Stimulated activated memory B cell treated with anti-CD40 and anti-IgM and Interleukin-4, amounts not matched to agents 10 μg/mL and 1 μg/mL and 100 μg/mL, for 72 hours (primary cell): Measurements from ENCODE around the gene PPP1R12A.
A peak's percentile ranks its signal among the peaks of the same experiment; 100 is the strongest.
"Not testable (repeated sequence)": the region's sequence is repeated elsewhere in the genome, so short reads cannot be mapped to it uniquely, and the experiment has no call there.

Experiments
- ATAC-seq: fragments of 150-1000 bp; cut with Tn5 transposase; 2 replicates; pipeline ENCODE4 v1.10.0; 2021
- H3K27ac Mint-ChIP-seq: one replicate; pipeline ENCODE4 v1.8.0; 2022; ENCODE audit warnings: mild to moderate bottlenecking, mixed read lengths
- H3K27me3 Mint-ChIP-seq: one replicate; pipeline ENCODE4 v1.8.0; 2022; ENCODE audit warnings: mixed read lengths
- H3K36me3 Mint-ChIP-seq: one replicate; pipeline ENCODE4 v1.8.0; 2022; ENCODE audit warnings: mixed read lengths
- H3K4me1 Mint-ChIP-seq: one replicate; pipeline ENCODE4 v1.8.0; 2022; ENCODE audit warnings: mixed read lengths
- H3K4me3 Mint-ChIP-seq: one replicate; pipeline ENCODE4 v1.8.0; 2022; ENCODE audit warnings: mild to moderate bottlenecking, moderate library complexity, mixed read lengths
- H3K9me3 Mint-ChIP-seq: one replicate; pipeline ENCODE4 v1.8.0; 2022; ENCODE audit warnings: mixed read lengths

Gene PPP1R12A

DNA sequence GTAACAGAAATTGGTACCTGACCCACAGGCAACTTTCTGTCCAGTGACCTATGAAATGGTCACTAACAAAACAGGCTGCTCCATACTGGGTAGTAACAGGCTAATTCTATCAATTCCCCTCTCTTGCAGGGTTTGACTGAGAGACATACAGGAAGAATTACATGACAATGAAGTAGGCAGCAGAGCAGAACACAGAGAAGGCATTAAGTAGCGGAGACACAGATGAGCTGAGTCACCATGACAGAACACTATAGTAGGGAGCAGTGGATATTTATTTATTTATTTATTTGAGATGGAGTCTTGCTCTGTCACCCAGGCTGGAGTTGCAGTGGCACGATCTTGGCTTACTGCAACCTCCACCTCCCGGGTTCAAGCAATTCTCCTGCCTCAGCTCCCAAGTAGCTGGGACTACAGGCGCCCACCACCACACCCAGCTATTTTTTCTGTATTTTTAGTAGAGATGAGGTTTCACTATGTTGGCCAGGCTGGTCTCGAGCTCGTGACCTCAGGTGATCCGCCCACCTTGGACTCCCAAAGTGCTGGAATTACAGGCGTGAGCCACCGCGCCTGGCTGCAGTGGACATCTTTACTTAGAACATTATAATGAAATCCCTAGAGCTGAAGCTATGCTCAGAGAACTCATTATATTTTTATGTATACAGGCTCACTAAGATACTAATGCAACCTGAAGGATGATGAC lies 150.4 kb downstream of the PPP1R12A start:
- not testable (repeated sequence) for H3K9me3 Mint-ChIP-seq, ATAC-seq, H3K4me3 Mint-ChIP-seq, H3K27ac Mint-ChIP-seq, H3K4me1 Mint-ChIP-seq, H3K27me3 Mint-ChIP-seq
- H3K36me3 Mint-ChIP-seq, result peaks cover 44% of the 10 kb centered on the region

DNA sequence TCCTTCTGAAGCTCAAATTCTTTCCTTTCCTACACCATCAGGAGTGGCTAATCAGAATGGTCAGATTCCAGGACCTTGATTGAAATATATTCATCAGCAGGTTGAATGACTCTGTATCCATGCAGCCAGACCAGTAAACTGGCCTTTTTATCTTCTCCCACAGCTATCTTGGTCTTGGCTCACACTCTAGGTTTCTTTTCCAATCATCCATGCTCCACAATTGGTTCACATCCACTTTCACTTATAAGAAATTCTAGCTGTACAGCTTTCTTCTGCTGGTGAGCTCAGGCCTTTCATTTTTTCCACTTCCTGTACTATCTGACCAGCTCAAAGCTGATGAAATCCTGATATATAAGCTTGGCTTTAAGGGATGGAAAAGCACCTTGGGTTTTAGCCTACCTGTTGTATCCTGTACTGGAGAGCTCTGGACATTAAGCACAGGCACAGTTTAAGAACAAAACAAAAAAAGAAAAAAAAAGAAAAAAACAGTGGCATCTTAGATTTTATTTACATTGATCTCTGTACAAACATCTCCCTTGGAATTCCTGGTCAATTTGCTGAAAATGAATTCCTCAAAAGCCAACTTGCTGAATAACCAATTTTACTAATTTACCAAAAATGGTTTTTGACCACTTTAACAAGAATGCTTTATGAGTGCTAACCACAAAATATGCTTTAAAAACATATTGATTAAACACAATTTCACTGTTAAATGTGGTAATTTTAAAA lies 152.6 kb downstream of the PPP1R12A start:
- ATAC-seq, result no peak

DNA sequence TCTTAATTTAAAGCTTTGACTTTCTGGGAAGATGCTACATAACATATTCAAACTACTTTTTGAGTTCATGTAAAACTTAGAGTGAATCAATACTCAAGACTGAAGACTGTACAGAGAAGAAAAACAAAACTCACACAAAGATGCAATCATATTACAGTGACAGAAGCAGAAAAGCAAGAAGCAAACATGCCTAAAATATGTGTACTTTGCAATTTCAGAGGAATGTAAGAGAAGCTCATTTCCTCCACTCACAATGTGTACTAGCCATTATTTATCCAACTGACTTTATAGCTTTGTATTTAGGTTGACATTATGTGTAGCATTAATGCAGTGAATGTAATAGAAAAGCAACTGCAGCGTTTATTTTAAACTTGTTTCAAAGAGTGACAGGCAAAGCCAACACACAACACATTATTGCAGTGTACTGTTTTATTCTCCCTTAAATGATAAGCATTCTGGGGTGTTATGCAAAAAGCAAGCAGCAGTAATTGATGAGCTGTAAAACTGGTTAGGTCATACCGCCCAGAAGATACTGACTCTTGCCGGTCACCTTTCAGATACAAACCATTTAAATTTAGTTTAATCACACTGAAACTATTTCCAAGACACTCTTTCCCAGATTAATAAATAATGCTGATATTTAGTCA lies 156.0 kb downstream of the PPP1R12A start:
- no peak overlapping the region for H3K27ac Mint-ChIP-seq

More for the DNA sequence above, 152.6 kb downstream of the PPP1R12A start:
- H3K9me3 Mint-ChIP-seq, result no peaks in the 10 kb centered on the region
- H3K27me3 Mint-ChIP-seq, result no peaks in the 10 kb centered on the region
- H3K4me3 Mint-ChIP-seq, result no peak overlapping the region
- H3K27ac Mint-ChIP-seq, result no peak overlapping the region
- H3K4me1 Mint-ChIP-seq, result no peaks in the 10 kb centered on the region
- H3K36me3 Mint-ChIP-seq, result peaks cover 29% of the 10 kb centered on the region

DNA sequence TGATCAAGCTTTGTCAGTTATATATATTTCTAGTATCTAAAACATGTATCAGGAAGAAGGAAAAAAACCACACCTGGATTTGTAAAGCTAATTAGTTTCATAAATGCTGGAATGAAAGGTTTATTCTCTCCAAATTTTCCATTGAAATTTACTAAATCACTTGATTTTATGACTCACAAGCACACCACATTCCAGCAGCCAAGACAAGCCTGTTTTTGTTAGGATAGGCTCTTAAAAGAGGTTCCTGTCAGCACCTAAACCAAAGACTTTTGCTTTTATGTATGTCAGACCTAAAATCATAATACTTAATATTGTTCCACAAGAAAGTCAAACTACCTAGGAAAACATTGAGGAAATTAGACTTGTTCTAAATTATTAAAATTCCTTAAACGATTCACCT lies 158.8 kb downstream of the PPP1R12A start:
- no peaks in the 10 kb centered on the region for H3K9me3 Mint-ChIP-seq
- no peaks in the 10 kb centered on the region for H3K4me1 Mint-ChIP-seq
- no peak overlapping the region for H3K4me3 Mint-ChIP-seq
- ATAC-seq, result no peak
- H3K27me3 Mint-ChIP-seq, result no peaks in the 10 kb centered on the region
- peaks cover 24% of the 10 kb centered on the region for H3K36me3 Mint-ChIP-seq
- H3K27ac Mint-ChIP-seq, result no peak overlapping the region

More for the DNA sequence above, 156.0 kb downstream of the PPP1R12A start:
- no peak for ATAC-seq
- H3K9me3 Mint-ChIP-seq, result no peaks in the 10 kb centered on the region
- no peaks in the 10 kb centered on the region for H3K27me3 Mint-ChIP-seq
- H3K4me1 Mint-ChIP-seq, result no peaks in the 10 kb centered on the region
- no peak overlapping the region for H3K4me3 Mint-ChIP-seq
- H3K36me3 Mint-ChIP-seq, result peaks cover 29% of the 10 kb centered on the region

DNA sequence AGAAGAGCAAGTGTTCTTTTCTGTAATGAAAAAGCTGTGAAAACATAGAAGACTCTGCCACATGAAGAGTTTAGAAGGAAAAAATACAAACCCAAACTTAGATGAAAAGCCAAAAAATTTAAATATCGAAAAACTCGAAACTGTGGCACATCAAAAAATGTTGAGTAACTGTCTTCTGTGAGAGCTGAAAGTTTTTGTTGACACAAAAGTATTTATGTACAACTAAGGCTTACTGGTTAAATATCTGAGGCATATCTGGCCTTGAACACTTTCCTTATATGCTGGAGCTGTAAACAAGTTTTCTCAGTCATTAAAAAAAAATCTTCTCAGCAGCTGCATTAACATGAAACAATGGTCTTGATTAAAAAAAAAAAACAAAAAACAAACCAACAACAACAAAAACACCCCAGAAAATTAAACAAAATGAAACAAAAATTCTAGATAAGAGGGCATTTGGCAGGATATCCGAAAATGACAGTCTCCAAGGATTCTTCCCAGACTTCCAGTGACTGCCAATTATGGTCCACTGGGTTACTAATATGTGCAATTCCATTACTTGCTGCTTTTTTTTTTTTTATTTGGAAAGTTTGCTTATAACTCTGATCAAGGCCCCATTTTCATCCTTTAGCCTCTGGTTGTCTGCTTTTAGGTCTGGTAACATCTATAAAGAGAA lies 159.4 kb downstream of the PPP1R12A start:
- no peak for ATAC-seq
- Mint-ChIP-seq H3K4me3 (no peak overlapping the region), H3K9me3 (no peaks in the 10 kb centered on the region), H3K27me3 (no peaks in the 10 kb centered on the region), H3K27ac (no peak overlapping the region), H3K36me3 (peaks cover 30% of the 10 kb centered on the region), H3K4me1 (no peaks in the 10 kb centered on the region)

DNA sequence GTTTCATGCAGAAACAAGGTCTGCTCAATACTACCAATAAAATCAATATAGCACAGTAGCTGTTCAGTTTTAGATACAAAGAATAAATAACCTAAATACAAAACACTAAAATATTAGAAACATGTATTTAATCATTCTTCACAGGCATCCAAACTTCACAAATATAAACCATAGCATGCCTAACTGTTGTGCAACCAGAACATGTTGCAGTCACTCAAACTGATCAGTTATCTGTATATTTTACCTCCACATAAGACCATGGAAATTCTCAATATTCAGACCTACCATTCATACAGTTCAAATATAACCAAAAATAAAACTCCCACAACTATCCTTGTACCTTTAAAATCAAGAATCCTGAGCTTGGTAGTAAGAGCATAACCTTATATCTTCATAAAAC lies 161.0 kb downstream of the PPP1R12A start:
- Mint-ChIP-seq H3K9me3 (no peaks in the 10 kb centered on the region), H3K4me1 (no peaks in the 10 kb centered on the region), H3K36me3 (peaks cover 24% of the 10 kb centered on the region), H3K27ac (no peak overlapping the region), H3K4me3 (no peak overlapping the region), H3K27me3 (no peaks in the 10 kb centered on the region)
- no peak for ATAC-seq

DNA sequence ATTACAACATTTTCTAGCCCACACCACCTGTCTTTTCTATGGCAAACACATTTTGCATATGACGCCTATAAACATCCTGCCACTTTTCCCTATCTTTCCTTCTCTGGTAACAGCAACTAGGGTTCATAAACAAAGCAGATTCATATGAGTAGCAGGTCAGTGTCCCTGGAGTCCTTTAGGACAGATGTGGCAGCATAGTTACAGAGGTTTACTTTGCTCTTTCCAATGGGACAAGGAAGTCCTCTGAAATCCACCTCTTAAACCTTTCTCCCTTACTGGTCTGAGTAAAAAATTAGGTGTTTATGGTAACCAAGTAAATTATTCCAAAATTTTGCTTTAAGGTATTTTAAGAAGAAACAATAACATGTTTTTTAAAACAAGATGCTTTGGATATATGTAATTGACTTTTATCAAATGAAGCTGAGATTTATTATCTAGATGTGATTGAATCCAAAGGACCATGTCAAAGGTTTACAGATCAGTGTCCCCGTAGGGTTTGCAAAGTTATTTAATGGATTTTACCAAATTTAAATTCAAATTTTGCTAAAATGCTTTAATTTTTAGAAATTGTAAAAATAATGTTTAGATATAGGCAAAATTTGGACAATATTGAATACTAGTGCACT lies 164.9 kb downstream of the PPP1R12A start:
- no peak overlapping the region for H3K27ac Mint-ChIP-seq
- H3K27me3 Mint-ChIP-seq, result no peaks in the 10 kb centered on the region
- no peaks in the 10 kb centered on the region for H3K9me3 Mint-ChIP-seq
- no peaks in the 10 kb centered on the region for H3K4me1 Mint-ChIP-seq
- peaks cover 14% of the 10 kb centered on the region for H3K36me3 Mint-ChIP-seq
- no peak overlapping the region for H3K4me3 Mint-ChIP-seq
- ATAC-seq, result no peak

DNA sequence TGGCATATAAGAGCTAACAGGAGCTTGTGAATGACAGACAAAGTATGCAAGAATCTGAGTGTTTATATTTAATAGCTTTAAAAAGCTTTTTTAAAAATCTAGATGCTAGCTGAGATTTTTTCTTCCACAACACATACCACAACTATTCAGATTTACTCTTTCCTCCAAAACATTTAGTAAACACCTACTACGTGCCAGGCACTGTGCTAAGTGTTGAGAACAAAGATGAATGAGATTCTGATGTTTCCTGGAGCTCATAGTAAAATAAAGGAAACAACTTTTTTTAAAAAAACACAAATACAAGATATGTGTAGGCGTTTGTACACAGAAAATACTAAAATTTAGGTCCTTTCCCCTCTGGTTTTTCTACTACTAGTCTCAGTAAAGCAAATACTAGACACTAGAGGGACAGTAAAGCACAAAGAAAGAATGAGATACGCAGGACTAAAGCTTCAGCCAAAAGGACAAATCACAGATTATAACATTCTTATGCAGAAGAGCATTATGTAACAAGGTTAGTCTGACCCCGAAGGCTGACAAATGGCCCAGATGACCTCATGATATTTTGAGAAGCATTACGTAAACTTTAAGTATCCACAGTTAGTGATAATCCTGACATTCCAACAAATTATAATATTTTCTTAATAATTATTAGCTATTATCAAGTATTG lies 165.6 kb downstream of the PPP1R12A start:
- H3K4me3 Mint-ChIP-seq, result no peak overlapping the region
- H3K27ac Mint-ChIP-seq, result no peak overlapping the region
- no peak for ATAC-seq
- H3K27me3 Mint-ChIP-seq, result no peaks in the 10 kb centered on the region
- no peaks in the 10 kb centered on the region for H3K9me3 Mint-ChIP-seq
- no peaks in the 10 kb centered on the region for H3K4me1 Mint-ChIP-seq
- peaks cover 13% of the 10 kb centered on the region for H3K36me3 Mint-ChIP-seq

DNA sequence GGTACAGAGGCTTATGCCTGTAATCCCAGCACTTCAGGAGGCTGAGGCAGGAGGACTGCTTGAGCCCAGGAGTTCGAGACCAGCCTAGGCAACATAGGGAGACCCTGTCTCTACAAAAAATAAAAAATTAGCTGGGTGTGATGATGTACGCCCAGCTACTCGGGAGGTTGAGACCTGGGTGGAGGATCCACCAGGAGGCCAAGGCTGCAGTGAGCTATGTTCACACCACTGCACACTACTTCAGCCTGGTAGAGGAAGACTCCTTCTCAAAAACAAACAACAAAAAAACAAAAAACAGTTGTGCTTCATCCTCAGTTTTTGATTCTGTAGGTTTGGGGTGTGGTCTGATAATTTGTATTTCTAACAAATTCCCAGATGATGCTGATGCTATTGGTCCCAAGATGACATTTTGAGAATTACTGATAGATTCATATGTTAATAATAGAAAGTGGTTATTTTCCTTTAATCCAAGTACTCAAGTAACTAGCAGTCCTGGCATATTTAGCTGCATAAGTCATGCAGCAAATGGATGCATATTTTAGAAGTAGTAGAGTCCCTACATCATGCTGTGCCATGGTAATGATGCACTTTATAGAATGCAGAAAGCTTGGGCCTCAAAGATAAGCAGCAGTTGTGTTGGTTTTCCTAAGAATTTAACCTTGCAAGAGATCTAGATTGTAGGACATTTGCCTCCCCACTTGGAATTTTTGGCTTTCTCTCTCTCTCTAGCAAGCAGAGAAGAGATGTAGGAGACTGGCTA lies 168.0 kb downstream of the PPP1R12A start:
- H3K4me1 Mint-ChIP-seq, result no peaks in the 10 kb centered on the region
- no peaks in the 10 kb centered on the region for H3K27me3 Mint-ChIP-seq
- no peak overlapping the region for H3K4me3 Mint-ChIP-seq
- H3K9me3 Mint-ChIP-seq, result no peaks in the 10 kb centered on the region
- no peak overlapping the region for H3K27ac Mint-ChIP-seq
- peak; percentile 14 for ATAC-seq
- H3K36me3 Mint-ChIP-seq, result peaks cover 8% of the 10 kb centered on the region

DNA sequence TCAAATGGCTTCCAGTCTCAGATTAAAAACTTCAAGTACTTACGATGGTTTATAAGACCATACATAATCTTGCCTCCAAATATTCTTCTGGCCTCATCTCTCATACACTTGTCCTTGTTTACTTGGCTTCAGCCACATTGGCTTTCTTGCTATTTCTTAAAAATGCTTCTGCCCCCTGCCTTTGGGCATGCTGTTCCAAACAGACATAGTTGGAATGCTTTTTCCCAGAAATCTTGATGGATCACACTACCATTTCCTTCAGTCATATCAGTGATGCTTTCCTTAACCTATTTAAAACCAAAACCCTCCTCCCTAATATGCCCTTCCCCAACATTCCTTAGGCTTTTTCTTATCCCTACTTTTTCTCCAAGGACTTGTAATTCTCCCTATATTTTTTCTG lies 169.7 kb downstream of the PPP1R12A start:
- H3K4me3 Mint-ChIP-seq, result no peak overlapping the region

DNA sequence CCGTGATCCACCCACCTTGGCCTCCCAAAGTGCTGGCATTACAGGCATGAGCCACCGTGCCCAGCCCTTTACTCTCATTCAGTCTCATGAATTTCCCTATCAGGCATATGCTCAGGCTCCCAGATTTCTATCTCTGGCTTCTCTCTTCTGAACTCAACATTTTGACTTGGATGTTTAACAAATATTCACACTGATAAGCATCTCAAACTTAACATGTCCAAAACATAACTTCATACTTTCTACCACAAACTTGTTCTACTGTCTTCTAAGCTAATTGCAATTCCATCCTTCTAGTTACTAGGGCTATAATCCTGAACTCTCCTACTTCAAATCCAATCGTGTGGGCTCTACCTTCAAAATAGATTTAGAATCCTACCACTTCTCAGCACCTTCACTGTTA lies 170.3 kb downstream of the PPP1R12A start:
- no peak overlapping the region for H3K4me3 Mint-ChIP-seq
- no peaks in the 10 kb centered on the region for H3K27me3 Mint-ChIP-seq
- no peaks in the 10 kb centered on the region for H3K4me1 Mint-ChIP-seq
- no peak overlapping the region for H3K27ac Mint-ChIP-seq
- no peaks in the 10 kb centered on the region for H3K36me3 Mint-ChIP-seq
- no peaks in the 10 kb centered on the region for H3K9me3 Mint-ChIP-seq
- no peak for ATAC-seq

More for the DNA sequence above, 169.7 kb downstream of the PPP1R12A start:
- H3K27ac Mint-ChIP-seq, result no peak overlapping the region
- no peaks in the 10 kb centered on the region for H3K27me3 Mint-ChIP-seq
- no peaks in the 10 kb centered on the region for H3K36me3 Mint-ChIP-seq
- H3K9me3 Mint-ChIP-seq, result no peaks in the 10 kb centered on the region
- H3K4me1 Mint-ChIP-seq, result no peaks in the 10 kb centered on the region
- ATAC-seq, result no peak

DNA sequence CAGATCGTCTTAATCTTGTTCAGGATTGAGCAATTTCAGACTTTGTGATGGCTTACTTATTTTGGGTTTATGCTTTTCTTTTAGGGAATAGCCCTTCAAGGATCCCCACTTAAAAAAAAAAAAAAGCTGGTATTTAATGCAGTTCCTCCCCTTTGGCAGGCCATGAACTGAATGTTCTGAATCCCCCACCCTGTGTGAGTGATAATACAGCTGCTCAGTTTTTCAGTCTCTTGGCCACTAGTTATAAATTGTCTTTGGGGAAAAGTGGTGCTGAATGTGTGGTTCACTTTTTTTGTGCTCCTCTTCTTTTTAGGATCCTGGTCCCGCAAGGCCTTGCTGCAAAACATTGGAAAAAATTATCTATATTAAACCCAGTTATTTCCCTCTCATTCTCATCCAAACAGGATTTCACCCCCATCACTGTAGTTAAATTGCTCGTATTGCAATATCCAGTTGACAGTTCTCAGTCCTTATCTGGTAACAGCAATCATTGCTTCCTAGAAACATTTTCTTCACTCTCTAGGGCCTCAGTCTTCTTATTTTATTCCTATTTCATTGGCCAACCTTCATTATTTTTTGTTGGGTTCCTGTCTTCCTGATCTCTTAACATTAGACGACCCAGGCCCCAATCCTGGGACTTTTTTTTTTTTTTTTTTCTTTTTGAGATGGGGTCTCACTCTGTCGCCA lies 171.0 kb downstream of the PPP1R12A start:
- Mint-ChIP-seq H3K4me1 (no peaks in the 10 kb centered on the region), H3K27ac (no peak overlapping the region), H3K27me3 (no peaks in the 10 kb centered on the region), H3K4me3 (no peak overlapping the region), H3K36me3 (no peaks in the 10 kb centered on the region), H3K9me3 (no peaks in the 10 kb centered on the region)
- ATAC-seq, result no peak

DNA sequence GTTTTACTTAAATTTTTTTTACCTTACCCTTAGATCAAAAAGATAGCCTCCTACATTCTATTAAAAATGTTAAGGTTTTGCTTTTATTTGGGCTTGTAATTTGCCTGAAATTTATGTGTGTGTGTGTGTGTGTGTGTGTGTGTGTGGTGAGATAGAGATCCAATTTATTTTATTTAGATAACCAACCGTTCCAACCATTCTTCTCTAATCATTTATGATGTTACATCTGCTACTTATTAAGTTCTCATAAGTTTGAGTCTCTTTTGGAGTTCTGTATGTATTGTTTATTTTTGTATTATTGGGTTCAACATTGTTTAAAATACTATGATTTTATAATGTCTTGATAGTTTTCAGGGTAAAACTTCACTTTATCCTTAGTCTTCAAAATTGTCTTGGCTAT lies 173.6 kb downstream of the PPP1R12A start:
- H3K27me3 Mint-ChIP-seq, result no peaks in the 10 kb centered on the region
- no peaks in the 10 kb centered on the region for H3K4me1 Mint-ChIP-seq
- no peak for ATAC-seq
- H3K27ac Mint-ChIP-seq, result no peak overlapping the region
- H3K9me3 Mint-ChIP-seq, result peaks cover 4% of the 10 kb centered on the region
- H3K36me3 Mint-ChIP-seq, result no peaks in the 10 kb centered on the region
- H3K4me3 Mint-ChIP-seq, result no peak overlapping the region

DNA sequence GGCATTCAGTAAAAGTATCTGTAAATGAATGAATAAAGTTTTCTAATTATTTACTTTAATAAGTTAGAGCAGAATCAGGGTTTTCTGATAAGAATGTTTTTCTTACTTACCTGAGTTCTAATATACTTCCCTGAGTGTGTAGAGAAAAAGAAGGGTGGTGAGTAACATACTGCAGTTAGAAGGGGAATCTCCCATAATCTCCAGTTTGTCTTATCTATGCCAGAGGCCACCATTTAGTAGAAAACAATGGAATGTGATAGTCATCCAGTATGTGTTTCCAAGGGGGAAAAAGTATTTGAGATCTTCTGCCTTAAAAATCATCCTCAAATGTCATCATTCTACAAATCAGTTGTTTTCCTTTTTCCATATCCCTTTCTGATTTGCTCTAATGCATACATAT lies 187.6 kb downstream of the PPP1R12A start:
- Mint-ChIP-seq H3K27ac (no peak overlapping the region), H3K9me3 (peaks cover 3% of the 10 kb centered on the region), H3K4me3 (no peak overlapping the region), H3K27me3 (peaks cover 9% of the 10 kb centered on the region), H3K36me3 (no peaks in the 10 kb centered on the region), H3K4me1 (no peaks in the 10 kb centered on the region)
- ATAC-seq, result no peak
